ENCODE results near the gene UTP18.
"Not testable (repeated sequence)": the region's sequence is repeated elsewhere in the genome, so short reads cannot be mapped to it uniquely, and the experiment has no call there.

UTP18 gene

GRCh38 chr17:51260237-51261023, at the start of gene UTP18:
TSS of gene UTP18 (plus strand) at chr17:51260546. CDS start at chr17:51260585, 39 bp downstream.
- peak; percentile 94 for DNase-seq

- DNase-seq = no peak
These were observed 45.4 kb upstream of the UTP18 start for GRCh38 chr17:51214920-51215319.

GRCh38 chr17:51217946-51218345, 42.4 kb upstream of the UTP18 start:
- DNase-seq = no peak

- no peak for DNase-seq
These were observed 39.0 kb upstream of the UTP18 start for GRCh38 chr17:51221322-51221721.

GRCh38 chr17:51224402-51225262, 35.7 kb upstream of the UTP18 start:
- no peak for DNase-seq

GRCh38 chr17:51225523-51225922, 34.8 kb upstream of the UTP18 start:
- not testable (repeated sequence) for DNase-seq

GRCh38 chr17:51228161-51228560, 32.2 kb upstream of the UTP18 start:
- DNase-seq = no peak

- no peak for DNase-seq
These were observed 30.5 kb upstream of the UTP18 start for GRCh38 chr17:51229889-51230288.

- no peak for DNase-seq
These were observed 30.0 kb upstream of the UTP18 start for GRCh38 chr17:51230306-51230705.

GRCh38 chr17:51231999-51232398, 28.3 kb upstream of the UTP18 start:
- no peak for DNase-seq

GRCh38 chr17:51234162-51234561, 26.2 kb upstream of the UTP18 start:
- no peak for DNase-seq

- DNase-seq = no peak
These were observed 22.0 kb upstream of the UTP18 start for GRCh38 chr17:51238255-51238887.

- no peak for DNase-seq
These were observed 20.1 kb upstream of the UTP18 start for GRCh38 chr17:51240275-51240674.

GRCh38 chr17:51244041-51244440, 16.3 kb upstream of the UTP18 start:
- DNase-seq = no peak

- DNase-seq = no peak
These were observed 14.8 kb upstream of the UTP18 start for GRCh38 chr17:51245535-51245934.

- DNase-seq = no peak
These were observed 10.0 kb upstream of the UTP18 start for GRCh38 chr17:51250314-51250840.

- no peak for DNase-seq
These were observed 9.3 kb upstream of the UTP18 start for GRCh38 chr17:51251010-51251409.

GRCh38 chr17:51255673-51256072, 4.7 kb upstream of the UTP18 start:
- DNase-seq = no peak

GRCh38 chr17:51256101-51256500, 4.2 kb upstream of the UTP18 start:
- DNase-seq = no peak

GRCh38 chr17:51257150-51258081, 2.9 kb upstream of the UTP18 start:
- no peak for DNase-seq

GRCh38 chr17:51258756-51259563, 1.4 kb upstream of the UTP18 start:
- DNase-seq = no peak

Data from DMS79 (cell line).